NCI-H1694 (cell line): ENCODE data around the gene ADSS1.

Experiments used
- DNase-seq: peaks from one replicate; lab custom pipeline; 2025; lab: John Stamatoyannopoulos, UW

ADSS1 gene

GRCh38 chr14:104687601-104688504 lies 36.2 kb upstream of the ADSS1 start:
- DNase-seq: no peak

- no peak for DNase-seq
Observed at GRCh38 chr14:104688505-104689108, 35.4 kb upstream of the ADSS1 start.

- peak; percentile 49 for DNase-seq
Observed at GRCh38 chr14:104689109-104689880, 34.7 kb upstream of the ADSS1 start, which contains the start of gene INF2. Gene INF2, plus strand, starts transcription at chr14:104689618. Its CDS starts 11,748 bp downstream, at chr14:104701366.

- no peak for DNase-seq
Observed at GRCh38 chr14:104689881-104690711, 33.9 kb upstream of the ADSS1 start.

- DNase-seq: no peak
Observed at GRCh38 chr14:104690861-104691455, 33.1 kb upstream of the ADSS1 start.

- DNase-seq: no peak
Observed at GRCh38 chr14:104691546-104692260, 32.3 kb upstream of the ADSS1 start.

- no peak for DNase-seq
Observed at GRCh38 chr14:104692261-104692938, 31.6 kb upstream of the ADSS1 start.

GRCh38 chr14:104692939-104693315 lies 31.1 kb upstream of the ADSS1 start:
- DNase-seq: no peak

GRCh38 chr14:104693482-104694431 lies 30.3 kb upstream of the ADSS1 start:
- no peak for DNase-seq

GRCh38 chr14:104694475-104694950 lies 29.5 kb upstream of the ADSS1 start:
- DNase-seq: peak; percentile 56

- no peak for DNase-seq
Observed at GRCh38 chr14:104694991-104695659, 28.9 kb upstream of the ADSS1 start.

GRCh38 chr14:104695660-104696000 lies 28.4 kb upstream of the ADSS1 start:
- no peak for DNase-seq

- DNase-seq: peak; percentile 64
Observed at GRCh38 chr14:104696671-104697316, 27.2 kb upstream of the ADSS1 start.

GRCh38 chr14:104697317-104697703 lies 26.7 kb upstream of the ADSS1 start:
- no peak for DNase-seq

- no peak for DNase-seq
Observed at GRCh38 chr14:104697892-104698583, 26.0 kb upstream of the ADSS1 start.

- DNase-seq: no peak
Observed at GRCh38 chr14:104698688-104699425, 25.2 kb upstream of the ADSS1 start.

GRCh38 chr14:104699426-104699748 lies 24.6 kb upstream of the ADSS1 start:
- DNase-seq: no peak
